Measurements from ENCODE around the gene FAM234A. TPM values are rescaled to one million over a fixed set of nuclear protein-coding genes. Genes with fewer than 3 reads are reported as not detected.

FAM234A gene
- total RNA-seq, 2 experiments from 2014 or later = 10.9 to 26.8 TPM

- no peak overlapping the region for H2AFZ ChIP-seq (ENCODE audit: low read length)
- intact Hi-C loops (cut with micrococcal nuclease; ENCODE audit: unreplicated experiment) = loop anchor here (2.0 kb wide), 1 partner anchor 83 kb away; no protein-coding TSS in a partner anchor
- no peak overlapping the region for H3K4me3 ChIP-seq (ENCODE audit: low read depth, low read length, poor library complexity, severe bottlenecking)
- POLR2A ChIA-PET = no interaction called here
- no peak overlapping the region for H3K27ac ChIP-seq (ENCODE audit: low read depth, low read length, poor library complexity, severe bottlenecking)
- CTCF ChIA-PET (ENCODE audit: unreplicated experiment) = no interaction called here
- DNase-seq (ENCODE audit: low spot score) = no peak
- TSS peak; percentile 44 for BruUV-seq (replicated peaks)
- H3K9me2 ChIP-seq (ENCODE audit: insufficient read depth, low read length) = no peaks in the 10 kb centered on the region
- no peaks in the 10 kb centered on the region for H3K79me2 ChIP-seq (ENCODE audit: insufficient read depth, low read depth, low read length)
- peaks cover 88% of the 10 kb centered on the region for H3K36me3 ChIP-seq (ENCODE audit: insufficient read depth, low read length)
- H3K4me1 ChIP-seq (ENCODE audit: insufficient read depth, low read length, poor library complexity, severe bottlenecking) = no peaks in the 10 kb centered on the region
- TF ChIP-seq CTCF (conservative IDR thresholded peaks at IDR 0.05; ENCODE audit: low read length) (no peak), EZH2phosphoT487 (IDR thresholded peaks at IDR 0.05; ENCODE audit: borderline replicate concordance, low read depth, low read length) (no peak)
- H3K4me2 ChIP-seq (ENCODE audit: low read length) = no peak overlapping the region
- no peaks in the 10 kb centered on the region for H3K9me3 ChIP-seq (ENCODE audit: low read length)
- H4K20me1 ChIP-seq (ENCODE audit: insufficient read depth, low read length) = no peaks in the 10 kb centered on the region
These were observed 44.9 kb upstream of the FAM234A start for GRCh38 chr16:189604-190186.

- Histone ChIP-seq H3K4me3 (ENCODE audit: low read depth, low read length, poor library complexity, severe bottlenecking) (no peak overlapping the region), H3K4me1 (ENCODE audit: insufficient read depth, low read length, poor library complexity, severe bottlenecking) (no peaks in the 10 kb centered on the region), H2AFZ (ENCODE audit: low read length) (no peak overlapping the region), H3K36me3 (ENCODE audit: insufficient read depth, low read length) (peaks cover 99% of the 10 kb centered on the region), H4K20me1 (ENCODE audit: insufficient read depth, low read length) (no peaks in the 10 kb centered on the region), H3K79me2 (ENCODE audit: insufficient read depth, low read depth, low read length) (no peaks in the 10 kb centered on the region), H3K27ac (ENCODE audit: low read depth, low read length, poor library complexity, severe bottlenecking) (no peak overlapping the region), H3K9me2 (ENCODE audit: insufficient read depth, low read length) (no peaks in the 10 kb centered on the region), H3K9me3 (ENCODE audit: low read length) (no peaks in the 10 kb centered on the region), H3K4me2 (ENCODE audit: low read length) (no peak overlapping the region)
- intact Hi-C loops (cut with micrococcal nuclease; ENCODE audit: unreplicated experiment) = no loop called here
- ChIA-PET CTCF (ENCODE audit: unreplicated experiment) (no interaction called here), POLR2A (no interaction called here)
- no TSS peak for BruUV-seq (replicated peaks)
- TF ChIP-seq CTCF (conservative IDR thresholded peaks at IDR 0.05; ENCODE audit: low read length) (no peak), EZH2phosphoT487 (IDR thresholded peaks at IDR 0.05; ENCODE audit: borderline replicate concordance, low read depth, low read length) (no peak)
- DNase-seq (ENCODE audit: low spot score) = no peak
These were observed 42.8 kb upstream of the FAM234A start for GRCh38 chr16:191831-192230.

GRCh38 chr16:192686-193085 lies 41.9 kb upstream of the FAM234A start:
- no peaks in the 10 kb centered on the region for H3K4me1 ChIP-seq (ENCODE audit: insufficient read depth, low read length, poor library complexity, severe bottlenecking)
- TF ChIP-seq CTCF (conservative IDR thresholded peaks at IDR 0.05; ENCODE audit: low read length) (no peak), EZH2phosphoT487 (IDR thresholded peaks at IDR 0.05; ENCODE audit: borderline replicate concordance, low read depth, low read length) (no peak)
- no peak overlapping the region for H3K4me3 ChIP-seq (ENCODE audit: low read depth, low read length, poor library complexity, severe bottlenecking)
- CTCF ChIA-PET (ENCODE audit: unreplicated experiment) = no interaction called here
- H3K9me2 ChIP-seq (ENCODE audit: insufficient read depth, low read length) = no peaks in the 10 kb centered on the region
- POLR2A ChIA-PET = interaction anchor here (0.7 kb wide), 1 partner anchor 178 kb away, joined by 3 read pairs; the partner anchor contains the start of gene MRPL28
- H3K79me2 ChIP-seq (ENCODE audit: insufficient read depth, low read depth, low read length) = no peaks in the 10 kb centered on the region
- H3K36me3 ChIP-seq (ENCODE audit: insufficient read depth, low read length) = peaks cover 100% of the 10 kb centered on the region
- no peak overlapping the region for H2AFZ ChIP-seq (ENCODE audit: low read length)
- H3K27ac ChIP-seq (ENCODE audit: low read depth, low read length, poor library complexity, severe bottlenecking) = no peak overlapping the region
- intact Hi-C loops (cut with micrococcal nuclease; ENCODE audit: unreplicated experiment) = no loop called here
- no peaks in the 10 kb centered on the region for H4K20me1 ChIP-seq (ENCODE audit: insufficient read depth, low read length)
- no peak for DNase-seq (ENCODE audit: low spot score)
- BruUV-seq (replicated peaks) = no TSS peak
- H3K9me3 ChIP-seq (ENCODE audit: low read length) = no peaks in the 10 kb centered on the region
- no peak overlapping the region for H3K4me2 ChIP-seq (ENCODE audit: low read length)
